ENCODE results near the gene NETO2.

DNA sequence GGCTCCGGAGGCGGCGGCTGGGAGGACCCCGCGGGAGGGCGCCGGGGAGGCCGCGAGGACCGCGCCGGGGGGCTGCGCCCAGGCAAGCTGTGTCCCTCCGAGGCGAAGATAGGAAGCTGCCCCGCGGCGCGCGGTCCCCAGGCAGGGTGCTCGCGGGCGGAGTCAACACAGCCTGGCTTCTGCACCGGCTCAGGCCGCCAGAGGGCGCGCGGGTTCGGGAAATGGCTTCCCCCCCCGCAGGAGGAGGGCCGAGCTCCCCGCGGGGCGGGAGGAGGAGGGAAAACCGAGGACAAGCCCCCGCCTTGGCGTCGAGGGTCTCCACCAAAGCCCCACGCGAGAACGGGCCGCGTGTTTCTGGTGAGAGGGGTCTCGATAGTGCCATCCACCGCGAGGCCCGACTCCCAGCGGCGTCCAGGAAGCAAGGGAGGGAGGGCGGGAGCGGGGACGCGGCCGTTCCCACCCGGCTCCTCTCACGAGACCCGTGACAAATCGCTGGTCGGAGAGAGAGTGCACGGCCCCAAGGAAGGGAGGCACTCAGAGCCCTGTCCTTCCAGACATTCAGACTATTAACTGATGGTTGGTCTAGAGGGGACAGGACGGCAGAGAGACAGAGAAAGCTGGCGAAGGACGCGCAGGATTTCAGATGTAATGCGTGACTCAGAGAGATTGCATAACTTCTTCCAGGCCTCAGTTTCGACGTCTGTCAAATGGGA is 105.8 kb downstream of the NETO2 start:
- peak; percentile 96 for TF ChIP-seq CTCF (conservative IDR thresholded peaks at IDR 0.05)
- TF ChIP-seq ZFX (IDR thresholded peaks at IDR 0.05): no peak
